GM19240 (cell line): ENCODE measurements around the gene GPX4.

ENCODE experiments used
- DNase-seq: peaks from one replicate; pipeline ENCODE4 v3.0.0; 2011; ENCODE audit warnings: low spot score; ENCODE audit not compliant: insufficient read length

The GPX4 gene

DNA sequence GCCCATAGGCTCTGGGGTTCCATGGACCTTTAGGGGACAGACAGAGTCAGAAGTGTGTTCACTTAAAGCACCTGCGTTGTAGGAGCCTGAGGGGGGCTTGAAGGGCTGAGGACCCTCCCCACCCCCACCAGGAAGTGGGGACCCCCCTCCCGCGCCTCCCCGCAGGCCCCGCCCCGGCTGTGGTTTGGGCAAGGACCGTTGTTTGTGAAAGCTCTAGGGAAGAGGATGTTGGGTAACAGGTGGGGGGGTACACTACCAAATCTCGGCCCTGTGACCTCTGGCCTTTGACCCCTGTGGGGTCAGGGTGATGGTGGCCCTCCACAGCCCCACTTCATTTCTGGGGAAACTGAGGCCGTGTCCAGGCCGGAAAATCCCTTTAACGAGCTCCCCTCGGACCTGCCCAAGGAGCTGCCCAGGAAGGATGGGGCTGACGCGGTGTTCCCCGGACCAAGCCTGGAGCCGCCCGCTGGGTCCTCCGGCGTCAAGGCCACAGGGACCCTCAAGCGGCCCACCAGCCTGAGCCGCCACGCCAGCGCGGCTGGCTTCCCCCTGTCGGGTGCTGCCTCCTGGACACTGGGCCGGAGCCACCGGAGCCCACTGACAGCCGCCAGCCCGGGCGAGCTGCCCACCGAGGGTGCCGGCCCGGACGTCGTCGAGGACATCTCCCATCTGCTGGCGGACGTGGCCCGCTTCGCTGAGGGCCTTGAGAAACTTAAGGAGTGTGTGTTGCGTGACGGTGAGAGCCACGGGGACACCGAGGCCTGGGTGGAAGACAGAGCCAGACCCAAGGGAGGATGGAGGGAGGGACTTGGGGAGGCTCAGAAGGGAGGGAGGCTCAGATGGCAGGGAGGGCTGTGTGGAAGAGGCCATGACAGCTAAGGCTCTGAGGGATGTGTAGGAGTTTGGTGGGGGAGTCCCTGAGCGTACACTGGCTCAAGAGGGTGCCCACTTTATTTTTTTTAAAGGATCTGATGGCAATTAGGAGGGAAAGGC lies 35.5 kb upstream of the GPX4 start:
- peak; percentile 46 for DNase-seq

DNA sequence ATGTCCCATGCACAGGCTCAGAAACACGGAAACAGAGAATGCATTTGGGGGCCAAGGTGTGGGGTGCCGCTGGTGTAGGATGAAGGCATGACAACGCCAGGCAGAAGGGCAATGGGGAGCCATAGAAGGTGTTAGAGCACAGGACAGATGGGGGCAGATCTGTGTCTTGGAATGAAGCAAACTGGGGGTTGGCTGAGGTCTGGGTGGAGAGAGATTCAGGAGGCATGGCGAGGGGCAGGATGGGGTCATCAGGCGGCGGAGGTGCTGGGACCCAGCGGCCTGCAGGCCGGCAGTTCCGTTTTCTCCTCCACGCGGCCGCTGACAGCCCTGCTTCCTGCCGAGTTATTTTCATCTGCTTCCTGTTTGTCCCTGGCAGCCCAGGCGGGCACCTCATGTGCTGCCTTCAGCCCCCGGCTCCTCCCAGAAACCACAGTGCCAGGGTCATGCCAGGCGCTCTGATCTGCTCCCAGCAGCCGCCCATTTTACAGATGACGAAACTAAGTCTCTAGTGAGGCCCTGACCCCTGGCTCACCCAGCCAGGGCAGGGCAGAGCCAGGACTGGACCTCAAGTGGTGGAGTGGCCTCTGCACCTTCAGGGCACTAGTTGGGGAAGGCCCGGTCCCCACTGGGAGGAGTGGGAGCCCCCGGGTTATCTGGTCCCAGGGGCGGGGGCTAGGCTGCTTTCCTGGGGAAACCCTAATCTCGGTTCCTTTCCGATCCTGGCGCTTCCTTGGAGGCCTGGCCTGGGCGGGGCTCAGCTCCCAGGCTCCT lies 34.6 kb upstream of the GPX4 start:
- peak; percentile 72 for DNase-seq

DNA sequence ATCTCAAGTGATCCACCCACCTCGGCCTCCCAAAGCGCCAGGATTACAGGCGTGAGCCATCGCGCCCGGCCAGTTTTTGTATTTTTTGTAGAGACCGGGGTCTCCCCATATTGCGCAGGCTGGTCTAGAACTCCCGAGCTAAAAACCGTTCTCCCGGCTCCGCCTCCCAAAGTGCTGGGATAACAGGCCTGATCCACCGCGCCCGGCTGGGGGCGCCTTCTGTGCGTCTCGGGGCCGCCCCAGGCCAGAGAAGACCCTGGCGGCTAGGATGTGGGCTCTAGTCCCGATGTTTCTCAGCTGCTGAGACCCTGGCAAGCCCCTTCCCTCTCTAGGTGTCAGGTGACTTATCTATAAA lies 33.2 kb upstream of the GPX4 start:
- no peak for DNase-seq

GRCh38 chr19:1070931-1071791 lies 32.6 kb upstream of the GPX4 start:
- DNase-seq: no peak

DNA sequence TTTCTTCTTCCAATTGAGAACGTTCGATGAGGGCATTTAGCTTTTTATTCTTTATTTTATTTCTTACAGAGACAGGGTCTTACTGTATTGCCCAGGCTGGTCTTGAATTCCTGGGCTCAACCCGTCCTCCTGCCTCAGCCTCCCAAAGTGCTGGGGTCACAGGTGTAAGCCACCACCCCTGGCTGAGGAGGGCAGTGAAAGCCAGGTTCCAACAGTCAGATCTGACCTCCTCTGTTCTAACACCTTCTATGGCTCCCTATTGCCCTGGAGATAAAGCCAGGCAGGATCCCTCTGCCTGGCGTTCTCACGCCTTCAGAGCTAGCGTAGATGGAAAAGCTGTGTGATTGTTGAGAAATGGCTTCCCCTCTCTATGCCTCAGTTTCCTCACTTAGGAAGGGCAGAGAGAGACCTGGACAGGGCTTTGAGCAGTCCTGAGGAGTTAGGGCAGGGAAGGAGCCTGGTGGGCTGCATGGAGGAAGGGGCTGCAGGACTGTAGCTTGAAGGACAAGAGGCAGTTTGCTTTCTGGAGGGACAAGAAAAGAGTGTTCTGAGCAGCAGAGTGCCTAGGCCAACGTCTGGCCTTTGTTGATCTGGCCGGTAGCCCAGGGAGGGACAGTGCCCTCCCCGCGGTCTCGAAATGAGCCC lies 31.3 kb upstream of the GPX4 start:
- no peak for DNase-seq

GRCh38 chr19:1073063-1073955 lies 30.5 kb upstream of the GPX4 start:
- DNase-seq: no peak

DNA sequence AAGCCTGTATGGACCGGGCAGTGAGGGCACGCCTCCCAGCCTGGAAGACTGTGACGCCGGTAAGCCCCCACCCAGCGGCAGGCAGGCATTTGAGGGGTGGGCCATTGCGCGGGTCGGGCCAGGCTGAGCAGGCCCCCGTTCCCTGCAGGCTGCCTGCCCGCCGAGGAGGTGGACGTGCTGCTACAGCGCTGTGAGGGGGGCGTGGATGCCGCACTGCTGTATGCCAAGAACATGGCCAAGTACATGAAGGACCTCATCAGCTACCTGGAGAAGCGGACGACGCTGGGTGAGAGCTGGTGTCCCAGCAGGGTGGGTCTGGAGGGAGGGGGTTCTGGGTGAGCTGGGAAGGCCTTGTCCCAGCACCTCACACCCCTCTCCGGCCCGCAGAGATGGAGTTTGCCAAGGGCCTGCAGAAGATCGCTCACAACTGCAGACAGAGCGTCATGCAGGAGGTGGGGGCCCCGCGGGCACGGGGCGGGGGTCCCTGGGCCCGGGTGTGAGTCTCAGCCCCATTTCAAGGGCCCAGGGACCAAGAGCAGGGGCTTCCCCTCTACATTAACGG lies 29.8 kb upstream of the GPX4 start:
- no peak for DNase-seq

DNA sequence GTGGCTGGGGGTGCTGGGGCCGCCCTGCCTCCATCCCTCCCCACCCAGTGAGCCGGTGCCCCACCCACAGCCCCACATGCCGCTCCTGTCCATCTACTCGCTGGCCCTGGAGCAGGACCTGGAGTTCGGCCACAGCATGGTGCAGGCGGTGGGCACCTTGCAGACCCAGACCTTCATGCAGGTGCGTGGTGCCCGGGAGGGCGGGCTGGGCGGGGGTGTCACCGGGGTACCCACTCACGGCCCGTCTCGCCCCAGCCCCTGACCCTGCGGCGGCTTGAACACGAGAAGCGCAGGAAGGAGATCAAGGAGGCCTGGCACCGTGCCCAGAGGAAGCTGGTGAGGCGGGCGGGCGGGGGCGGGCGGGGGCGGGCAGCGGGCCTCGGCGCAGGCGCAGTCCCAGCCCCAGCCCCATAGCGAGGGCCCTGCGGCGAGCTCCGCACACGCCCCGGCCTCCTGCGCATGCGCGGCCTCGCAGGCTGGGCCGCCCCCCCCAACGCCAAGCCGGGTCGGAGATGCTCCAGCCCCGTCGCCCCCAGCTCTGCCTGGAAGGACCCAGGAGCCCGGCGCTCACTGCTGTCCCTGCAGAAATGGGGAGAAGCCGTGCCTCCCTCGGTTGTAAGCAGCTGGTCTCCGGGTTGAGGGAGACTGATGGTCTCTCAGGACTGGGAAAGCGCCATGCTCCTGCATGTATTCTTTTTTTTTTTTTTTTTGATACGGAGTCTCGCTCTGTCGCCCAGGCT lies 29.1 kb upstream of the GPX4 start:
- DNase-seq: peak; percentile 95

GRCh38 chr19:1076046-1076386 lies 27.8 kb upstream of the GPX4 start:
- no peak for DNase-seq

GRCh38 chr19:1076951-1077350 lies 26.8 kb upstream of the GPX4 start:
- DNase-seq: peak; percentile 100

GRCh38 chr19:1079566-1080111 lies 24.2 kb upstream of the GPX4 start:
- no peak for DNase-seq

DNA sequence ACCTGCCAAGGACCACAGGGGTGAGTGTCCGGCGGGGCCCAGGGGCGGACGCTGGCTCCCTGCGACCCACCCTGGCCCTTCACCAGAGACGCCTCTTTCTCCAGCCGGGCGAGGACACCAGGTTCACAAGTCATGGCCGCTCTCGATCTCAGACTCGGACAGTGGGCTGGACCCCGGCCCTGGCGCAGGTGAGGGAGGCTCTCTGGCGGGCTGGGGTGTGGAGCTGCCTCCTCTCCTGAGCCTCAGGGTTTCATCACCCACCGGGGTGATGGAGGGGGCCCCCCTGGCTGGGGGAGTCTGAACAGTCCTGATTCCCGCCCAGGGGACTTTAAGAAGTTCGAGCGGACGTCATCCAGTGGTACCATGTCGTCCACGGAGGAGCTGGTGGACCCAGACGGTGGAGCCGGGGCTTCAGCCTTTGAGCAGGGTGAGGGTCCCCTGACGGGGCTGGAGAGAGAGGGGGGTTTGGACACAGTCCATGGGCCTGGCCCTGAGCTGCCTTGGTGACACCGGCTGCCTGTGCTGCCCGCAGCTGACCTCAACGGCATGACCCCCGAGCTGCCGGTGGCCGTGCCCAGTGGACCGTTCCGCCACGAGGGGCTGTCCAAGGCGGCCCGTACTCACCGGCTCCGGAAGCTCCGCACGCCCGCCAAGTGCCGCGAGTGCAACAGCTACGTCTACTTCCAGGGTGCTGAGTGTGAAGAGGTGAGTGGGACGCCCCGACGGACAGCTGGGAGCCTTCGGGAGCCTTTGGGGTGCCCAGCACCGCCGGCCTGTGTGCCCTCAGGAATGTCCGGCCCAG lies 23.2 kb upstream of the GPX4 start:
- DNase-seq: no peak

DNA sequence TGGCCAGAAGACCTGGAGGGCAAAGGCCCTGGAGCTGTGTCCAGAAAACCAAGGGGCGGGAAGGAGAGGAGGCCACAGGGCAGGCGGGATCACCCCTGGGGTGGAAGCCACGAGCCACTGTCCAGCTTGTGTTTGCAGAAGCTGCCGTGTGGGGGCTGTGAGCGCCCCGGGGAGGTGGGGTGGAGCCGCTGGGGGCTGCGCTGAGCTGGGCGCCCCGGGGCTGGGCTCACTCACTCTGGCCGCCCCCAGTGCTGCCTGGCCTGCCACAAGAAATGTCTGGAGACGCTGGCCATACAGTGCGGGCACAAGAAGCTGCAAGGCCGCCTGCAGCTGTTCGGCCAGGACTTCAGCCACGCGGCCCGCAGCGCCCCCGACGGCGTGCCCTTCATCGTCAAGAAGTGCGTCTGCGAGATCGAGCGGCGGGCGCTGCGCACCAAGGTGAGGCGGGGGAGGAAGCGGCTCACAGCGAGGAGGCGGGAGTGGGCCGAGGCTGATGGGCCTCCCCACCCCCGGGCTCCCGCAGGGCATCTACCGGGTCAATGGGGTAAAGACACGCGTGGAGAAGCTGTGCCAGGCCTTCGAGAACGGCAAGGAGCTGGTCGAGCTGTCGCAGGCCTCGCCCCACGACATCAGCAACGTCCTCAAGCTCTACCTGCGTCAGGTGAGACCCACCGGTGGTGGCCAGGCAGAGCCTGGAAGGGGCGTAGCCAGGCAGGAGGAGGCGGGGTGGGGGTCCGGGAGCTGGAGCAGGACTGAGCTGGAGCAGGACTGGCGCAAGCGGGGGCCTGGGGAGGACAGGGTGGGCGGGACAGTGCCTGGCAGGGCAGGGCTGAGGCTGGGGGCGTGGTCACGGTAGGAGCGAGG lies 22.3 kb upstream of the GPX4 start:
- no peak for DNase-seq

- peak; percentile 47 for DNase-seq
These were observed 21.4 kb upstream of the GPX4 start for GRCh38 chr19:1082165-1082927.

DNA sequence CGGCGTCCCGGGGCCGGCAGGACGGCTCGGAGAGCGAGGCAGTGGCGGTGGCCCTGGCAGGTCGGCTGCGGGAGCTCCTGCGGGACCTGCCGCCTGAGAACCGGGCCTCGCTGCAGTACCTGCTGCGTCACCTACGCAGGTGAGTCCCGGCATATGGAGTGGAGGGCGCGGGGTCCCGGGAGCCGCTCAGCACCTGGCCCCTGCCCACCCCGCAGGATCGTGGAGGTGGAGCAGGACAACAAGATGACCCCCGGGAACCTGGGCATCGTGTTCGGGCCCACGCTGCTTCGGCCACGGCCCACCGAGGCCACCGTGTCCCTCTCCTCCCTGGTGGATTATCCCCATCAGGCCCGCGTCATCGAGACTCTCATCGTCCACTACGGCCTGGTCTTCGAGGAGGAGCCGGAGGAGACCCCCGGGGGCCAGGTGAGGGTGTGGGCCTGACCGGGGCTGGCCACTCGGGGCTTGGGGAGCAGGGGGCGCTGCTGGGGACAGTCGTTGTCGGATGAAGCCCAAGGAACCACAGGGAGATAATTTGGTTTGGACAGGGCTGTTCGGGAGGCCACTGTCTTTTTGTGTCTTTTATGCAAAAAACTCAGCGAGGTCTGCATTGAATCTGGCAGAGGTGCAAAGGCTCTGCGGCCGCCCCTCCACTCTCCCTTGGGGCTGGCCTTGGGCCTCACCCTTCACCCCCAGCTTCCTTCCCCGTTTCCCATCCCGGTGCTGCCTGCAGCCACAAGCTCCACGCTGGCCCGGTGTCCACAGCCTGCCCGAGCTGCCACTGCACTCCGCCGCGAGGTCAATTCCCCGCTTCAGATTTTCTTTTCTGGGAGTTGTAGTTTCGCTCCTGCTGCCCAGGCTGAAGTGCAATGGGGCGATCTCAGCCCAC lies 20.6 kb upstream of the GPX4 start:
- DNase-seq: no peak
